ENCODE measurements around the gene KARS1.

KARS1 gene

GRCh38 chr16:75579281-75579834 is 68.1 kb downstream of the KARS1 start:
- DNase-seq: no peak

GRCh38 chr16:75578725-75579124 is 68.7 kb downstream of the KARS1 start:
- no peak for DNase-seq

GRCh38 chr16:75578212-75578611 is 69.3 kb downstream of the KARS1 start:
- no peak for DNase-seq
